Hypothalamus (tissue), 51 donors: ENCODE measurements around the gene TRAPPC3.

Experiments used
- DNase-seq, 51 donors: peaks; one replicate each; lab custom pipeline; 2025; lab: John Stamatoyannopoulos, UW

TRAPPC3 gene

DNA sequence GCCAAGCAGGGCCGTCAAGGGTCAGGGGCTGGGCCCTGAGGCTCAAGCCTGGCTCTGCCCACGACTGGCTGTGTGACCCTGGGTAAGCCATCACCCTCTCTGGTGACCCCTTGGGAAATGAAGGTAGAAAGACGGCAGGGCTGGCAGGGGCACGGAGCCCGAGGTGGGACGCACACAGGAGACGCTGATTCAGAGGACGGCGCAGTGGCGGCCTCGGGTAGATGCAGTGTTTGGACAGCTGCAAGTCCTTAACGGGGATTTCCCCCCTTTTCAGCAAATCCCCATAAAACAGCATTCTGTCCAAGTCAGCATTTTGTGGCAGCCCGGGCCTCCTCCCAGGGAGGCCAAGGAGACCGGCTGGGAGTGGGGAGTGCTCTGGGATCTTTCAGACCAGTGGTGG lies 41.0 kb downstream of the TRAPPC3 start:
- no peak for DNase-seq

DNA sequence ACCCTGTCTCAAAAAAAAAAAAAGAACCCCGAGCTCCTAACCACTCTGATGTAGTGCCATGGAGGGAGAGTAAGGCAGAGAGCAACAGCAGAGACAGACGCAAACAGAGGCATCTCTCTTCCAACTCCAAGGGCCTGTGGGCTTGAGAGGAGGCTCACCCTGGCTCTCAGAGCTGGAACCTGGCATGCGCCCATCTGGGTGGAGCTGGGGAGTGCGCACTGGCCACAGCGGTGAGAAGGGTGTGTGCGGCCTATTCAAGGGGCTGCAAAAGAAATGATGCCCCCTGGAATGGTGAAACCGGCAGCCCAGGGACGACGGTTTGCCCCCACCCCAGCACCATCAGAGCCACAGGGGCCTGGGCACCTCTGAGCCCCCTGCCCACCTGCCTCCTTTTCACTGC lies 41.9 kb downstream of the TRAPPC3 start:
- no peak for DNase-seq

DNA sequence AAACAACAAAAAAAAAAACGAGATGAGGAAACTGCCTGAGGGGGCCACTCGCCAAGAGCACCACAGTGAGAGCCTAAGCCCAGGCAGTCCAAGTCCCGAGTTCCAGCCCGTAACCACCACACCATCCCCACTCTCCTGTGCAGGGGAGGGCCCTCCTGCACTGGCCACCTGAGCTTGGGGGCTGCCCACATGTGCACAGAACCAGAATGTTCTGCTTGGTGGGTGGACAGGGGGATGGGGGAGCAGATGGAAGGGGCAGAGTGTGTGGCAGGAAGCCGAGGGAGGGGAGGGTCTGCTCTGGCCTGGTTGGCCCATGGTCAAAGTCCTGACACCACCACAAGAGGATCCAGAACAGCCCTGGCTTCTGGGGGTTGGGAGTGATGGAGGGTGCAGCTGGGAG lies 43.0 kb downstream of the TRAPPC3 start:
- no peak for DNase-seq

DNA sequence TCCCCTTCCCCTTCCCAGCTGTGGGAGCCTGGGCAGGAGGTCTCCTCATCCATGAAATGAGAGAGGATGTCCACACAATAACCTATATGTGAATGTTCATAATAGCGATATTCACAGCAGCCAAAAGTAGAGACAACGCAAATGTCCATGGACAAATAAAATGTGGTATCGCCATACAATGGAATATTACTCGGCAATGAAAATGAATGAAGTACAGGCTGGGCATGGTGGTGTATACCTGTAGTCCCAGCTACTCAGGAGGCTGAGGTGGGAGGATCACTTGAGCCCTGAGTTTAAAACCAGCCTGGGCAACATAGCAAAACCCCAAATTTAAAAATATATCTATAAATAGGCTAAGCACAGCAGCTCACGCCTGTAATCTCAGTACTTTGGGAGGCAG lies 47.7 kb downstream of the TRAPPC3 start:
- DNase-seq: no peak

- DNase-seq: no peak
These were observed 48.9 kb downstream of the TRAPPC3 start for GRCh38 chr1:36100376-36100775.

- peak in 43 of 51 donors; percentile 17 to 79 (median 50) for DNase-seq
These were observed 49.5 kb downstream of the TRAPPC3 start for GRCh38 chr1:36099681-36100341.

- DNase-seq: no peak
These were observed 50.5 kb downstream of the TRAPPC3 start for GRCh38 chr1:36098650-36099365.

GRCh38 chr1:36097693-36098585 lies 51.3 kb downstream of the TRAPPC3 start:
- no peak for DNase-seq

DNA sequence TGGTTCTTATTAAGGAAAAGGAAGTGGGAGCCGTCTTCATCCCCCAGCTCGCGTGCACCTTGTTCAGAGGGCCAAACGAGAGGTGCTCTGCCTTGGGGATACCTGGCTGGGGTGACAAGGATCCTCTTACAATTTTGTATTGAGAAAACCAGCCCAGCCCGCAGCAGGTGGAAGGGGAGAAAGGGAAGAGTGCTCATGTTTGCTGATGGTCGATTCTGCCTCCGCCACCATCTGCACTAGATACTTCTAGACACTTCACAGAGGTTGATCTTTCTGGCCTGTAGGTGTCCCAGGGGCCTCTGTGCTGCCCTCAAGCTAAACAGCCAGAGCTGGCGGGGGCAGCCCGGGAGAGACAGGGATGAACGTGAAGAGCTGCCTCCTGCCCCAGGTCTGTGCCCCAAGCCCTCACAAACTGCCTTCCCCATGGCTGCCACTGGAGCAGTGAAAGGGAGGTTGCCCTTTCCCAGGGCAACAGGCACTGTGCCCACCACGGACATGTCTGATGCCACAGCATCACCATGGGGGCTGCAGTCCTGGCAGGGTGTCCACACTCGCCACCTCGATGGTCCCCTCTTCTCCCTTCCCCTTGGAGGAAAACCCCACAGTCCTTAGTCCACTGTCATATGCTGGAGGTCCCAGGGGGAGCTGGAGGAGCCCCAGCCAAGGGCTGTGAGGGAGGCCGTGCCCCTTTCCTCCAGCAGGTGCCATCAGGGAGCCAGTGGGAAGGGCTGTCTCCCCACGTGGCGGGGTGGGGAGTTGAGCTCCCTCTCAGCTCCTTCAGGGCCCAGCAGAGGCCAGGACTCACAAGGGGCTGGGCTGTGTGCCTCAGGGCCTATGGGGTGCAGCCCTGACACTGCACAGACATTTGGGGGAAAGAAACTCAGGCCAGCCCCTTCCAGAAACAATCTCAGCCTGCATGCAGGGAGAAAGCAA lies 52.5 kb downstream of the TRAPPC3 start:
- DNase-seq: peak in 1 of 51 donors; percentile 12

DNA sequence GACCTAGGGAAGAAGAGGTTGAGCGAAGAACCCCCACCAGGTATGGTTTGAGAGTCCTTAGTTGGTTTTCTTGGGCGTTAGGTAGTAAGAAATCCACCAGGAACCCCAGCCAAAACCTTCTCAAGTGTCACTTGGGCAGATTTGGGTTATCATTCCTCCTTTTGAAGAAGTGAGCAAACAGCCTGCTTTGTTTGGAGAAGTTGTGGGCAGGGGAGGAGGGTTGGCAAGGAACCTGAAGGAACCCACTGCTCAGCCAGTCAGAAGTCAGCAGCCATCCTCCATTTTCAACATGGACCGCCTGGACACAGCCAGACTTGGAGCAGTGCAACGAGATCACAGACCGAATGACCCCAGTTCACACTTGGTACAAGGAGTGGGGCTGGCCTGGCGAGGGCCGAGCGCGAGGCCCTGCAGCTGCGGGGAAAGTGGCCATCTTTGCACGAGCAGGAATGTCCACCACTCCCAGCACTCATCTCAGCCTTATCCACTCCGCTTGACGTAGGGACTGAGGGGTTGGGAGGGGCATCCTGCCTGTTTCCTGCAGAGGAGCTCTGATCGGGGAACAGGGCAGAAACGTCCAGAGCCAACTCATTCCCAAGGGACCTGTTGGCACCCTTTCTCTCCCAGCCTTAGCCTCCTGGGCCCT lies 53.4 kb downstream of the TRAPPC3 start:
- peak in 1 of 51 donors; percentile 19 for DNase-seq

- no peak for DNase-seq
These were observed 54.6 kb downstream of the TRAPPC3 start for GRCh38 chr1:36094621-36095061.

GRCh38 chr1:36093929-36094328 lies 55.4 kb downstream of the TRAPPC3 start:
- DNase-seq: peak in 46 of 51 donors; percentile 11 to 94 (median 75)

DNA sequence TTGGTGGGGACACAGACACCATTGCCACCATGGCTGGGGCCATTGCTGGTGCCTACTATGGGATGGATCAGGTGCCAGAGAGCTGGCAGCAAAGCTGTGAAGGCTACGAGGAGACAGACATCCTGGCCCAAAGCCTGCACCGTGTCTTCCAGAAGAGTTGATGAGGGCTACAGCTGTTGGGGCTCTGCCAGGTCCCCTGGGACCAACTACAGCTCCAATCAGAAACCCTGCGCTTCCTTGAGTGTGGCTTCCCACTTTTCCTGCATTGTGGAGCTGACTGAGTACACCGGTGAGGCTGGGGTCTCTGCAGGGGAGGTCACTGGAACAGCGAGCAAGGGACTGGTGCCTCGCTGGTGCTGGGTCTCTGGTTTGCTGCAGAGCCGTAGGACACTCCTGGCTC lies 56.1 kb downstream of the TRAPPC3 start:
- peak in 1 of 51 donors; percentile 54 for DNase-seq

DNA sequence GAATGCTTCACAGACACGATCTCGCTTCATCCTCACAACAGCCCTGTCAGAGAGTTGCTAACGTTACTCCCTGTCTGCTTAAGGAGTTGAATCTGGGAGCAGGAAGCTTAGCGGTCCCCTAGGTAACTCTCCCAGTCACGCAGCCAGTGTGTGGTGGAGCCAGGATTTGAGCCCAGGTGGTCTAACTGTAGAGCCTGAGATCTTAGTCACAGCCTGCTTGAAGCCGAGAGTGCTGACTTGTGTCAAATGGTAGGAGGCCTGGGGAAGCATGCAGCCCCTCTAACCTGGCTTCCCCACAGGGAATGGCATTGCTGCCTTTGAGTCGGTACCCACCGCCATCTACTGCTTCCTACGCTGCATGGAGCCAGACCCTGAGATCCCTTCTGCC lies 56.5 kb downstream of the TRAPPC3 start:
- no peak for DNase-seq

DNA sequence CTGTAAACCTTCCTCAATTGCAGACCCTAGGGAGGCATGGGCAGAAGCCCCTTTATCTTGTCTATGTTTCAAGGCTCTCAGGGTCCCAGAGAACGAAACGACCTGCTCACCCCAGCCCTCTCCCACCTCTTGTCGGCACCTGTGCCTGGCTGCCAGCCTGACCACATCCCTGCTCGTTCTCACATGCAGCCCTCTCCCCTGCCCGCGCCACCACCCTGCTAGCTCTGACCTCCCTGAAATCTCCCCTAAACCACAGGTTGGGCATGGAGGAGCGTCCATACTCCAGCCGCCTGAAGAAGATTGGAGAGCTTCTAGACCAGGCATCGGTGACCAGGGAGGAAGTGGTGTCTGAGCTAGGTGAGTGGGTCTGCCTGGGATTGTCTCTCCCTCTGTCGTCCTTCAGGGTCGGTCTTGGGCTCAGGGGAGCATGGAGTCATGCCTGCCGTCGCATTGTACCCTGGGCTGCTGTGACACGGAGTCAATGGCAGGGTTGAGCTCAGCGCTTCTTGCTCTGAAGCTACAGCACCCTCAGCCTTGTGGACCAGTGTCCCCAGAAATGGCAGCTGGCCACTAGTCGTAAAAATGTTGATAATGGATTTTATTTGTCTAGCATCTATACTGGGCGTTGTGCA lies 57.0 kb downstream of the TRAPPC3 start:
- DNase-seq: no peak

DNA sequence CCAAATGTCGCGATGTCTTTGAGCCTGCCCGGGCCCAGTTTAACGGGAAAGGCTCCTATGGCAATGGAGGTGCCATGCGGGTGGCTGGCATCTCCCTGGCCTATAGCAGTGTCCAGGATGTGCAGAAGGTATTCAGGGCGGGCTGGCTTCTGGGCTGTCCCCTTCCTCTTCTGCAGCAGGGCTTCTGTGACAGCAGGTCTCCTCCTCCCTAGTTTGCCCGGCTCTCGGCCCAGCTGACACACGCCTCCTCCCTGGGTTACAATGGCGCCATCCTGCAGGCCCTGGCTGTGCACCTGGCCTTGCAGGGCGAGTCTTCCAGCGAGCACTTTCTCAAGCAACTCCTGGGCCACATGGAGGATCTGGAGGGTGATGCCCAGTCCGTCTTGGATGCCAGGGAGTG lies 57.6 kb downstream of the TRAPPC3 start:
- no peak for DNase-seq

DNA sequence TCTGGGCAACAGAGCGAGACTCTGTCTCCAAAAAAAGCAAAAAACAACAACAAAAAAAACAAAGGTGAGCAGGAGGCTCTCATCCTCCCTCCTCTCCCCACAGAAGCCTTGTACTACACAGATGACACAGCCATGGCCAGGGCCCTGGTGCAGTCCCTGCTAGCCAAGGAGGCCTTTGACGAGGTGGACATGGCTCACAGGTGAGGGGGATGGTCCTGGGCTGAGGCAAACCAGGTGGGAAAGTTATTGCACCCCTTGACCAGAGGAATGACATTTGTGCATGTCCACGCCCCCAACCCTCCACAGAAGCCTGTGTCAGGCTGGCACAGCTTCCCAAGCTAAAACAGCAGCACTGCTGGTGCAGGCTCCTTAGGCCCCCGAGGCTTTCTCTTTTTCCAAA lies 58.1 kb downstream of the TRAPPC3 start:
- DNase-seq: no peak

DNA sequence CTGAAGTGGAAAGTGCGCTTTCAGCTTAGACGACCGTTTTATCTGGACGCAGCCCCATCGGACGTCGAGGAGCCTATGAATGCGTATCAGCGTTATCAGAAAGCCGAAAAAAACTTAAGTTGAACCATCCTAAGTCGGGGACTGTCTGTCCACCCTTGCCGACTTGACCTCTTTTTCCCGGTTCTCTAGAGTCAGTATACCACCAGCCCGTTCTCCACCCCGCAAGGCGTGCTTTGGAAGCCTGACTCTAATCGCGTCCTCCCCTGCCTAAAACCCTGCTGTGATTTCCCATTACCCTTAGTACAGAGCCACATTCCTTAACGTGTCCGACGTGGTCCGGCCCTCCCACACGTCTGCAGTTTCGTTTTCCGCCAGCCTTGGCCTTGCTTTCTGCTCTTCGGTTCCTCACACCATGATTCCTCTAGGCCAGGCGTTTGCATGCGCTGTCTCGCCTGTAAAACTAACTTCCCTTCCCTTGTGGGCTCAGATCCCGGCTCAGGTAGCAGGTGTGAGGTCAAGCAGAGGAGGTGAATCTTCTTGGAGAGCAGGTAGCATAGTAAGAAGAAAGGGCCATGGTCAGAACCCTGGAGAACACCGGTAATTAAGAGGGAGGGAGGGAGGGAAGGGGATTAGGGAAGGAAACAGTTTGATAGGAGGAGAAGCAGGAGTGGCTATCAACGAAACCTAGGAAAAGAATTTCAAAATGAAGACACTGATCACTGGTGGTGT lies 59.7 kb downstream of the TRAPPC3 start:
- DNase-seq: no peak
